GM21786 (cell line): Measurements from ENCODE around the gene LMNTD1.

Source experiments
- ATAC-seq: cut with Tn5 transposase; IDR thresholded peaks from one replicate; pipeline ENCODE4 v1.9.1; 2021; ENCODE audit not compliant: unreplicated experiment

The LMNTD1 gene

GRCh38 chr12:25556153-25556552, 3.1 kb upstream of the LMNTD1 start:
- no peak for ATAC-seq

- ATAC-seq: no peak
Observed at GRCh38 chr12:25552681-25553080, 402 bp downstream of the LMNTD1 start.

GRCh38 chr12:25550186-25550585, 2.9 kb downstream of the LMNTD1 start:
- ATAC-seq: no peak

- no peak for ATAC-seq
Observed at GRCh38 chr12:25549120-25549519, 4.0 kb downstream of the LMNTD1 start.

GRCh38 chr12:25546318-25546717, 6.8 kb downstream of the LMNTD1 start:
- ATAC-seq: no peak

- ATAC-seq: no peak
Observed at GRCh38 chr12:25533150-25533549, 19.9 kb downstream of the LMNTD1 start.

GRCh38 chr12:25531502-25532052, 21.5 kb downstream of the LMNTD1 start:
- no peak for ATAC-seq

GRCh38 chr12:25529738-25530137, 23.3 kb downstream of the LMNTD1 start:
- ATAC-seq: no peak

- ATAC-seq: no peak
Observed at GRCh38 chr12:25526778-25527177, 26.3 kb downstream of the LMNTD1 start.

- no peak for ATAC-seq
Observed at GRCh38 chr12:25524366-25524765, 28.7 kb downstream of the LMNTD1 start.

- ATAC-seq: no peak
Observed at GRCh38 chr12:25521625-25522256, 31.3 kb downstream of the LMNTD1 start.

- peak; percentile 97 for ATAC-seq
Observed at GRCh38 chr12:25518512-25518911, 34.6 kb downstream of the LMNTD1 start.

GRCh38 chr12:25504744-25505143, 48.3 kb downstream of the LMNTD1 start:
- ATAC-seq: no peak

GRCh38 chr12:25503666-25504065, 49.4 kb downstream of the LMNTD1 start:
- no peak for ATAC-seq

- no peak for ATAC-seq
Observed at GRCh38 chr12:25502596-25502995, 50.5 kb downstream of the LMNTD1 start.

GRCh38 chr12:25502118-25502517, 51.0 kb downstream of the LMNTD1 start:
- ATAC-seq: no peak

- ATAC-seq: no peak
Observed at GRCh38 chr12:25501549-25501948, 51.5 kb downstream of the LMNTD1 start.

GRCh38 chr12:25500651-25501050, 52.4 kb downstream of the LMNTD1 start:
- no peak for ATAC-seq

- ATAC-seq: no peak
Observed at GRCh38 chr12:25497021-25497420, 56.1 kb downstream of the LMNTD1 start.

GRCh38 chr12:25496098-25496587, 56.9 kb downstream of the LMNTD1 start:
- ATAC-seq: no peak

- ATAC-seq: no peak
Observed at GRCh38 chr12:25495331-25496097, 57.6 kb downstream of the LMNTD1 start.

GRCh38 chr12:25494926-25495325, 58.2 kb downstream of the LMNTD1 start:
- ATAC-seq: no peak
